H9 (cell line): ENCODE measurements around the gene EIF4E. TPM values are rescaled to one million over a fixed set of nuclear protein-coding genes. Genes with fewer than 3 reads are reported as not detected.

ENCODE experiments used
- DNase-seq: peaks from one replicate; pipeline ENCODE4 v3.0.0-alpha.2; 2017
- H2AFZ ChIP-seq: one replicate; pipeline ENCODE4 v1.6.1; 2013; ENCODE audit warnings: mild to moderate bottlenecking, low read length, control low read depth, moderate library complexity
- H2AK5ac ChIP-seq: 2 replicates; pipeline ENCODE4 v1.6.1; 2013; ENCODE audit warnings: low read length, control low read depth, mixed read lengths; ENCODE audit not compliant: insufficient read length
- H2BK120ac ChIP-seq: one replicate; pipeline ENCODE4 v1.6.1; 2013; ENCODE audit warnings: low read depth, mild to moderate bottlenecking, low read length, control low read depth, inconsistent platforms; ENCODE audit not compliant: poor library complexity, severe bottlenecking
- H2BK12ac ChIP-seq: 2 replicates; pipeline ENCODE4 v1.6.1; 2013; ENCODE audit warnings: low read length, control low read depth, mixed read lengths, low read depth; ENCODE audit not compliant: insufficient read length
- H2BK15ac ChIP-seq: 2 replicates; pipeline ENCODE4 v1.6.1; 2013; ENCODE audit warnings: low read depth, low read length, control low read depth
- H2BK20ac ChIP-seq: one replicate; pipeline ENCODE4 v1.6.1; 2013; ENCODE audit warnings: low read depth, mild to moderate bottlenecking, low read length, control low read depth, inconsistent platforms; ENCODE audit not compliant: poor library complexity, severe bottlenecking
- H2BK5ac ChIP-seq: 2 replicates; pipeline ENCODE4 v1.6.1; 2013; ENCODE audit warnings: low read length, control low read depth, mixed read lengths; ENCODE audit not compliant: insufficient read length
- H3K14ac ChIP-seq: 2 replicates; pipeline ENCODE4 v1.6.1; 2013; ENCODE audit warnings: low read length, control low read depth; ENCODE audit not compliant: insufficient read depth
- H3K18ac ChIP-seq: 2 replicates; pipeline ENCODE4 v1.6.1; 2013; ENCODE audit warnings: low read depth, mild to moderate bottlenecking, mixed read lengths, low read length, control low read depth; ENCODE audit not compliant: insufficient read length
- H3K23ac ChIP-seq: 2 replicates; pipeline ENCODE4 v1.6.1; 2013; ENCODE audit warnings: low read length, control low read depth, mixed read lengths, low read depth; ENCODE audit not compliant: insufficient read length
- H3K23me2 ChIP-seq: 2 replicates; pipeline ENCODE4 v1.6.1; 2013; ENCODE audit warnings: low read depth, mild to moderate bottlenecking, mixed read lengths, low read length, control low read depth; ENCODE audit not compliant: insufficient read length, poor library complexity, severe bottlenecking
- H3K27ac ChIP-seq: 2 replicates; pipeline ENCODE4 v1.5.1; 2013; ENCODE audit warnings: low read length, control low read depth, mixed read lengths, low read depth; ENCODE audit not compliant: insufficient read length
- H3K27me3 ChIP-seq: 2 replicates; pipeline ENCODE4 v1.6.1; 2013; ENCODE audit warnings: low read length, control low read depth, inconsistent platforms; ENCODE audit not compliant: insufficient read depth
- H3K4ac ChIP-seq: 2 replicates; pipeline ENCODE4 v1.6.1; 2013; ENCODE audit warnings: low read depth, mild to moderate bottlenecking, control low read depth, inconsistent platforms, low read length, moderate library complexity
- H3K4me1 ChIP-seq: 2 replicates; pipeline ENCODE4 v1.6.1; 2013; ENCODE audit warnings: low read length, control low read depth, inconsistent platforms; ENCODE audit not compliant: insufficient read depth
- H3K4me2 ChIP-seq: 2 replicates; pipeline ENCODE4 v1.6.1; 2013; ENCODE audit warnings: low read length, control low read depth, mixed read lengths; ENCODE audit not compliant: insufficient read length, insufficient read depth
- H3K56ac ChIP-seq: 2 replicates; pipeline ENCODE4 v1.6.1; 2013; ENCODE audit warnings: low read depth, mild to moderate bottlenecking, mixed read lengths, low read length, control low read depth; ENCODE audit not compliant: insufficient read length
- H3K79me1 ChIP-seq: 2 replicates; pipeline ENCODE4 v1.6.1; 2013; ENCODE audit warnings: low read depth, mild to moderate bottlenecking, moderate library complexity, low read length, control low read depth, inconsistent platforms; ENCODE audit not compliant: insufficient read depth, poor library complexity, severe bottlenecking
- H3K79me2 ChIP-seq: 2 replicates; pipeline ENCODE4 v1.6.1; 2013; ENCODE audit warnings: low read length, control low read depth, inconsistent platforms; ENCODE audit not compliant: insufficient read depth
- H3K9ac ChIP-seq: 2 replicates; pipeline ENCODE4 v1.6.1; 2013; ENCODE audit warnings: low read length, control low read depth, mixed read lengths; ENCODE audit not compliant: insufficient read length; ENCODE audit errors: extremely low read depth
- H3K9me3 ChIP-seq: one replicate; pipeline ENCODE4 v1.6.1; 2013; ENCODE audit warnings: low read depth, low read length, inconsistent platforms; ENCODE audit not compliant: control insufficient read depth
- H3T11ph ChIP-seq: one replicate; pipeline ENCODE4 v1.6.1; 2013; ENCODE audit warnings: mild to moderate bottlenecking, low read length, control low read depth, inconsistent platforms
- H4K20me1 ChIP-seq: one replicate; pipeline ENCODE4 v1.6.1; 2013; ENCODE audit not compliant: control insufficient read depth, insufficient read length, insufficient read depth
- H4K5ac ChIP-seq: 2 replicates; pipeline ENCODE4 v1.6.1; 2013; ENCODE audit warnings: low read depth, mild to moderate bottlenecking, mixed read lengths, low read length, control low read depth; ENCODE audit not compliant: insufficient read length
- H4K8ac ChIP-seq: replicated peaks from 2 replicates; pipeline ENCODE4 v1.6.1; 2013; ENCODE audit warnings: low read length, control low read depth, mixed read lengths, low read depth; ENCODE audit not compliant: insufficient read length
- H4K91ac ChIP-seq: 2 replicates; pipeline ENCODE4 v1.6.1; 2013; ENCODE audit warnings: low read depth, mild to moderate bottlenecking, moderate library complexity, mixed read lengths, low read length, control low read depth; ENCODE audit not compliant: insufficient read length
- H3K27ac Mint-ChIP-seq, 3 experiments: 2 replicates in 2 of 3; 3 replicates in 1 of 3; pipeline ENCODE4 v1.8.0; 2020 to 2021; ENCODE audit warnings: mixed read lengths in 3 of 3, mild to moderate bottlenecking in 1 of 3, moderate library complexity in 1 of 3
- H3K27me3 Mint-ChIP-seq: 2 replicates; pipeline ENCODE4 v1.8.0; 2021; ENCODE audit warnings: low read depth, mild to moderate bottlenecking, moderate library complexity, mixed read lengths
- H3K36me3 Mint-ChIP-seq, 3 experiments: 2 replicates in 2 of 3; 3 replicates in 1 of 3; pipeline ENCODE4 v1.8.0; 2020 to 2021; ENCODE audit warnings: low read depth in 3 of 3, mixed read lengths in 3 of 3; ENCODE audit not compliant: insufficient read depth in 1 of 3
- H3K4me1 Mint-ChIP-seq, 2 experiments: 2 replicates each; pipeline ENCODE4 v1.8.0; 2020; ENCODE audit warnings: mixed read lengths in 2 of 2
- H3K4me3 Mint-ChIP-seq, 2 experiments: 2 replicates in 1 of 2; 3 replicates in 1 of 2; pipeline ENCODE4 v1.8.0; 2020 to 2021; ENCODE audit warnings: mild to moderate bottlenecking in 2 of 2, mixed read lengths in 2 of 2, moderate library complexity in 1 of 2
- H3K9me3 Mint-ChIP-seq, 2 experiments: 2 replicates in 1 of 2; 3 replicates in 1 of 2; pipeline ENCODE4 v1.8.0; 2020; ENCODE audit warnings: mild to moderate bottlenecking in 2 of 2, mixed read lengths in 2 of 2, moderate library complexity in 1 of 2
- WGBS: extraction: QIAGEN DNeasy Blood & Tissue Kit; methylation state at CpG from one replicate; pipeline ENCODE4 v1.1.7; 2013; ENCODE audit warnings: missing lambda C conversion rate, low lambda C conversion rate, mixed read lengths; ENCODE audit not compliant: insufficient read length; ENCODE audit errors: extremely low coverage; 5-methylcytosine and 5-hydroxymethylcytosine counted together
- total RNA-seq: library from RNA; stranded (reverse); gene quantifications from 2 replicates; pipeline ENCODE4 v1.2.1, GENCODE V29; 2021
- TF ChIP-seq, protein P1 (sequence below): fragments of 200-600 bp; sonication (generic); conservative IDR thresholded peaks from 3 replicates; pipeline ENCODE4 v1.8.0; 2021; ENCODE audit warnings: antibody characterized with exemption, mild to moderate bottlenecking

EIF4E gene
- total RNA-seq, 1 experiment from 2014 or later, result 163 TPM

DNA sequence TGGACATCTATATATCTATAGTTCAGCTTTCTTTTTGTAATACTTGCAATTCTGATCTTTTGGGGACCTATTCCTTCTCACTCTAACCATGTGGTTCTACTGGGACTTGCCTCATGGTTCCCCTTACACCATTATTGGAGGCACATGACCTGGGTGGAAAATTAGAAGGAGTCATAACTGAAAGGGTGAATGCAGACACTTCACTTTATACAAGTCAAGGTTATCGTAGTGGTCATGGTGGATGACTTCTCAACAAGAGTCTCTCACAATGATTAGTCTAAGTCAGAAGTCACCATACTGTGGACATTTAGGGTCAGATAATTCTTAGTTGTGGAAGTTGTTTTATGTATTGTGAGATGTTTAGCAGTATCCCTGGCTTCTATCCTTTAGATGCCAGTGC is 10.5 kb upstream of the EIF4E start:
- TF ChIP-seq, protein P1, sequence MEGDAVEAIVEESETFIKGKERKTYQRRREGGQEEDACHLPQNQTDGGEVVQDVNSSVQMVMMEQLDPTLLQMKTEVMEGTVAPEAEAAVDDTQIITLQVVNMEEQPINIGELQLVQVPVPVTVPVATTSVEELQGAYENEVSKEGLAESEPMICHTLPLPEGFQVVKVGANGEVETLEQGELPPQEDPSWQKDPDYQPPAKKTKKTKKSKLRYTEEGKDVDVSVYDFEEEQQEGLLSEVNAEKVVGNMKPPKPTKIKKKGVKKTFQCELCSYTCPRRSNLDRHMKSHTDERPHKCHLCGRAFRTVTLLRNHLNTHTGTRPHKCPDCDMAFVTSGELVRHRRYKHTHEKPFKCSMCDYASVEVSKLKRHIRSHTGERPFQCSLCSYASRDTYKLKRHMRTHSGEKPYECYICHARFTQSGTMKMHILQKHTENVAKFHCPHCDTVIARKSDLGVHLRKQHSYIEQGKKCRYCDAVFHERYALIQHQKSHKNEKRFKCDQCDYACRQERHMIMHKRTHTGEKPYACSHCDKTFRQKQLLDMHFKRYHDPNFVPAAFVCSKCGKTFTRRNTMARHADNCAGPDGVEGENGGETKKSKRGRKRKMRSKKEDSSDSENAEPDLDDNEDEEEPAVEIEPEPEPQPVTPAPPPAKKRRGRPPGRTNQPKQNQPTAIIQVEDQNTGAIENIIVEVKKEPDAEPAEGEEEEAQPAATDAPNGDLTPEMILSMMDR, result no peak
- Histone ChIP-seq H3K9ac (no peak overlapping the region), H2BK12ac (no peak overlapping the region), H3K79me2 (no peaks in the 10 kb centered on the region), H2AK5ac (no peak overlapping the region), H3K4me2 (no peak overlapping the region), H2BK120ac (no peak overlapping the region), H3K18ac (no peak overlapping the region), H4K8ac (no peak overlapping the region), H4K5ac (no peak overlapping the region), H4K91ac (no peak overlapping the region), H3K14ac (no peak overlapping the region), H3K4me1 (peaks cover 2% of the 10 kb centered on the region; the same call in 1 of the 2 replicates), H3K23me2 (no peaks in the 10 kb centered on the region), H2BK5ac (no peak overlapping the region), H3K27ac (no peak overlapping the region), H2BK15ac (no peak overlapping the region), H4K20me1 (no peaks in the 10 kb centered on the region), H2BK20ac (no peak overlapping the region), H3K4ac (no peak overlapping the region), H3K79me1 (no peaks in the 10 kb centered on the region), H3K23ac (no peak overlapping the region), H2AFZ (no peak overlapping the region), H3K56ac (no peak overlapping the region), H3T11ph (no peak overlapping the region), H3K9me3 (no peaks in the 10 kb centered on the region), H3K27me3 (no peaks in the 10 kb centered on the region)
- Mint-ChIP-seq H3K27me3 (no peaks in the 10 kb centered on the region; the same call in 1 of the 2 replicates), H3K4me3 (no peak overlapping the region), H3K4me1 (peaks cover 17 to 21% of the 10 kb centered on the region in 2 experiments), H3K9me3 (peaks cover 0 to 5% of the 10 kb centered on the region in 2 experiments; a peak in 1 of 5 replicates), H3K36me3 (no peaks in the 10 kb centered on the region), H3K27ac (no peak overlapping the region)
- no peak for DNase-seq
- WGBS, result no CpG with 5 or more reads among the region's 1 CpG
